NCI-H2107 treated with DMSO at 0.1 percent for 48 hours (cell line): ENCODE results near the gene GALR2.
"Not testable (repeated sequence)": the region's sequence is repeated elsewhere in the genome, so short reads cannot be mapped to it uniquely, and the experiment has no call there.

Experiments used
- DNase-seq: peaks from one replicate; lab custom pipeline; 2025; ENCODE audit not compliant: unreplicated experiment; lab: John Stamatoyannopoulos, UW

GALR2 gene, protein sequence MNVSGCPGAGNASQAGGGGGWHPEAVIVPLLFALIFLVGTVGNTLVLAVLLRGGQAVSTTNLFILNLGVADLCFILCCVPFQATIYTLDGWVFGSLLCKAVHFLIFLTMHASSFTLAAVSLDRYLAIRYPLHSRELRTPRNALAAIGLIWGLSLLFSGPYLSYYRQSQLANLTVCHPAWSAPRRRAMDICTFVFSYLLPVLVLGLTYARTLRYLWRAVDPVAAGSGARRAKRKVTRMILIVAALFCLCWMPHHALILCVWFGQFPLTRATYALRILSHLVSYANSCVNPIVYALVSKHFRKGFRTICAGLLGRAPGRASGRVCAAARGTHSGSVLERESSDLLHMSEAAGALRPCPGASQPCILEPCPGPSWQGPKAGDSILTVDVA

GRCh38 chr17:76074390-76075363, at the start of gene GALR2:
TSS of gene GALR2 (plus strand) at chr17:76074781. CDS start at chr17:76074884, 103 bp downstream.
- no peak for DNase-seq

DNA sequence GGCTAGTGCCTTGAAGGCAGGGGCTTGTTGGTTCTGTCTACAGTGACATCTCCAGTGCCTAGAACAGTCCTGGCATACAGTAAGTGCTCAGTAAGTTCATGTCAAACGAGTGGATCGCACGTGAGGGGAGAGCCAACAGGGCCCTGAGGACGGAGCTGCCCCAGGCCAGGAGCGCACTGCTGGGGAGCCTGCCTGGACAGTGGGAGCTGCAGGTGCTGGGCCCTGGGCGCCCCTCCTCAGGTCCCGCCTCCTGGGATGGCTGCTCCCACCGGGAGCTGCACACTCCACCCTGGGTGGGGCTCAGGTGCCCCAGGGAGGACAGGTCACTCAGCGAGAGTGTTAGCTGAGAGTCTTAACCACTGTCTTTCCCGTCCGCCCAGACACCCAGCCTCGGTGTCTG, 49.3 kb upstream of the GALR2 start:
- no peak for DNase-seq

- no peak for DNase-seq
These were observed 47.8 kb upstream of the GALR2 start for GRCh38 chr17:76026714-76027158.

- DNase-seq: no peak
These were observed 47.3 kb upstream of the GALR2 start, which contains the start of gene EVPL for GRCh38 chr17:76027159-76027839. TSS of gene EVPL (minus strand) at chr17:76027306. CDS start at chr17:76027198, 108 bp downstream.

DNA sequence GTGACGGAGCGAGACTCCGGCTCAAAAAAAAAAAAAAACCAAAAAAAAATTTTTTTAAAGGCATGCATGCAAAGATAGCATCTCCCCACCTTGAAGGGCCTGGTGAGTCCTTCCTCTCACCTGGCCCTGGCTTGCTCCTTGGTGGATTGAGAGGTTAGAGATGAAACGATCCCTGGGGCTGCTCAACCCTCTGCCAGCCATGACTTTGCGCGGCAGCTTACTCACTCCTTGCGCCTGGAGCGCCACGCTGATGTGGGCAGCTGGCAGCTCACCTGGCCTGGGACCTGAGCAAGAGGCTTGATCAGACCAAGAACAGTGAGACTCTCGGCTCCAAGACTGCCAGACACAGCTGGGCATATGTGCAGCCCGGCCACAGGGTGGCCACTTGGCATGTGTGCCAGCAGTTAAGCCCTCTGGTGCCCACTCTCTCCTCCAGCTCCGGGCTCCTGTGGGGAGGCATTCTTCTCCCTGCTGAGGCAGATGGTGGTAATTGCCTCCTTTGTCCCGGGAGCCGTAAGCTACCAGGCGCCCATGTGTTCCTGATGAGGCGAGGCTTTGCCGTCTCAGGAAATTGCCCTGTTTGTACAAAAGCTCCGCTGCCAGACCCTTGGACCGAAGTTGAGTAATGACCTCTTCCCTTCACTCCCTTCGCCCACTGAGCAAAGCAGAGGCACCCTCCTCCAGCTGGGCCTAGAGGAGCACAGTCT, 42.4 kb upstream of the GALR2 start:
- peak; percentile 40 for DNase-seq

DNA sequence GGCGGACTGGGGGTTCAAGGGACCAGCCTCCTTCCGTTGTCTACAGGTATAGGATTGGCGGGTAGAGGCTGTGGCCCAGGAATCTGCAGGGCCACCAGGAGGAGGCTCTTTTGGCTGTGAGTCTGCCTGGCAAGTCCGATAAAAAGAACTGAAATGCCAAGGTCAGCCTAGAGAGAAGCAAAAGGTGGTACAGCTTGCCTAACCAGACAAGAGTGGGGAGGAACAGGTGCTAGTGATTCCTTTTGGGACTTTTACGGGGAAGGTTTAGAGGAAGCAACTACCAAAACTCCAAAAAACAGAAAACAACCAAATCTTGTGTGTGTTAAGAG, 41.8 kb upstream of the GALR2 start:
- DNase-seq: no peak

DNA sequence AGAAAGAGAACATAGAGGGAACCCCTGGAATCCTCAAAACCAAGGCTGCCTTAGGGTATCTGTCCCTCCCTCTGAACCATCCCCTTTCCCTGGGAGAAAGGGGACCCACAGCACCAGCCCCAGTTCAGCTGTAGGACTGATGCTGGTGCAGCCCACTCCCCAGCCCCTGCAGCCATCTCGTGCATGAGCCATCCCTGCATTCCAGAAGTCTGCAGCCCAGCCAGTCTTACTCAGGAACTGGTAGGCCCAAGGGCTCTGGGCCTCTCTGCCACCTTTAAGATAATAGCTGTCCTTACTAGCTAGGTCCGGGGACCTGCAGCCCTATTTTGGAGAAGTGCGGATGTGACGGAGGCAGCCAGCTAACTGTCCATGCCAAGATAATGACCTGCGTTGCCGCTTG, 41.4 kb upstream of the GALR2 start:
- no peak for DNase-seq

DNA sequence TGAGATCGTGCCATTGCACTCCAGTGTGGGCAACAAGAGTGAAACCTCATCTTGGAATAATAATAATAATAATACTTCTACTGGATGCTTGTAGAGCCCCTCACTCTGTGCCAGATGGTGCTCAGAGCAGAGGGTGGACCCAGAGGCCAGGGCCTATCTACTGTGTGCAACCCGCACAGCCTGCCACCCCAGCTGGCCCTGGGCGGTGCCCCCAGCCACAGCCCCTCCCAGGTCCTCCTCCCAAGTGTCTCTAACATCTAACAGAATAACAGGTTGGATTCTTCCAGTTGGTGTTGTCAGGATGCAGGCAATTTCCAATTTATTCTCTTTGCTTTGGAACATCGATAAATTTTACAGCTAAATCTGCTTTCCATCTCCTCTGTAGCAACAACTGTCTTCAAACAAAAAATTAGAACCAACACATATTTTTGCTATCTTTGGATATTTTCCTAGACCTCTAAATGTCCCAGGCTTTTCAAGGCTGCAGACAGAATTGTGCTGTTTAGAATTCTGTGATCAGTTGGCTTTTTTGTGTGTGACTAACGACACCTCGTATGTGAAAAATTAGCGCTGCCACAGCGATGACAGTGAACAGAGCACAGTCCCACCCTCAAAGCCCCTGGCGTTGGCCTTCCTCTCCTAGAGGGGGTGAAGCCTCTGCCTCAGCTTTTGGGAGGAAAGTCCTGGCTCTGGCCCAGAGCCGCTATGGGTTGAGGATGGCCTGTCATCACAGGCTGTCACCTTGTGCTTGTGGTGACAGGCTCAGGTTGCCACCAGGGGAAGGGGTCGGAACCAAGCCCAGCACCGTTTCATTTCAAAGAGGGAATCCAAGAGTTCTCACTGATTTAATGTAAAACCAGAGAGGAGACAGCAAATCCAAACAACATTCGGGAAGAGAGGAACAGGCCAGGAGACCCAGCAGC, 39.9 kb upstream of the GALR2 start:
- DNase-seq: no peak

GRCh38 chr17:76036497-76037261, 37.9 kb upstream of the GALR2 start:
- peak; percentile 51 for DNase-seq

- DNase-seq: no peak
These were observed 36.5 kb upstream of the GALR2 start for GRCh38 chr17:76038050-76038449.

DNA sequence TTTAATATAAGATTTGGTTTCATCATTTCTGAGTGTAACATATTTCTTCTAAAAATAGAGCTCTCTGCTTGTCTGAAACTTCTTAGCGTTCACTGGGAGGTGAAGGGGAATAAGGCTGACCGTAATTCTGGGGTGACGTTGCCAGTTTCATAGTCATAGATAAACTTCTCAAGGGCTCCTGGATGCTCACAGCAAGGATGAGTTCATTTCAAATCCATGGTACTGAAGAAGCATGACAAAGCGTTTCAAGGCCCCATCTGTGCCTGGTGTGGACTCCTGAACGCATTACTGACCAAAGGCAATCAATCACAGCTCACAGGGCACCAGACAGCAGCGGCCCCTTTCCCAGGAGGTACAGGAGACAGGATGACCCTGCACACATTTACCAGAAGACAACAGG, 35.5 kb upstream of the GALR2 start:
- DNase-seq: no peak

DNA sequence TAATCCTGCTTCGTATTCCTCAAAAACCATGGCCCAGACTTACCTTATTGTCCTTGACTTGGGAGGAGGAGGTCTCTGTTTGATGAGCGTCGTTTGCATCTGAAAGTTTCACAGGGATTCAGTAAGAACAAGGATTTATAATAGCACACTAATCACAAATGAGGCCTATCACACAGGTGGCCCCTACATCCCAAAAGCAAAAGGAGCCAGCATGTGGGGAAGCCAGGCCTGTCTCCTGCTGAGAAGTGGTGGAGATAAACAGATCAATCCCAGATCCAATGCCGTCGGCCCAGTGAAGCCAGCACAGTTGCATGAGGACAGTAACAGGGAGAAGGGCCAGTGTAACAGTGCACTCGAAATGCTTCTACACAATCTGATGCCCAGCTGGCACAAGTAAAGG, 34.2 kb upstream of the GALR2 start:
- DNase-seq: no peak

GRCh38 chr17:76042868-76043267, 31.7 kb upstream of the GALR2 start:
- DNase-seq: not testable (repeated sequence)

DNA sequence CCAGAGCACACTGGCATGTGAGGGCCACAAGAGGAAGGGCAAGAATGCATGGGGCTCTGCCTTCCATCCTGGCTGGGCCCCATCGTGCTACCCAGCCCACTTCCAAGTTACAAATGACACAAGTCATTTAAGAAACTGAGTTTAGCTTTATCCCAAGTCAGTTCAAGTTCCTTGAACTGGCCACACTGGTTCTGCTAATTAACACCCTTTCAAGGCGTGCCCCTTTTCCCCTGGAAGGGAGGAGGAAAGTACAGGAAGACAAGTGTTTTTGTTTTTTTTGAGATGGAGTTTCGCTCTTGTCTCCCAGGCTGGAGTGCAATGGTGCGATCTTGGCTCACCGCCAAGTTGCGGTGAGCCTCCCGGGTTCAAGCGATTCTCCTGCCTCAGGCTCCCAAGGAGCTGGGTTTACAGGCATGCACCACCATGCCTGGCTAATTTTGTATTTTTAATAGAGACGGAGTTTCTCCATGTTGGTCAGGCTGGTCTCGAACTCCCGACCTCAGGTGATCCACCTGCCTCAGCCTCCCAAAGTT, 30.0 kb upstream of the GALR2 start:
- DNase-seq: not testable (repeated sequence)

DNA sequence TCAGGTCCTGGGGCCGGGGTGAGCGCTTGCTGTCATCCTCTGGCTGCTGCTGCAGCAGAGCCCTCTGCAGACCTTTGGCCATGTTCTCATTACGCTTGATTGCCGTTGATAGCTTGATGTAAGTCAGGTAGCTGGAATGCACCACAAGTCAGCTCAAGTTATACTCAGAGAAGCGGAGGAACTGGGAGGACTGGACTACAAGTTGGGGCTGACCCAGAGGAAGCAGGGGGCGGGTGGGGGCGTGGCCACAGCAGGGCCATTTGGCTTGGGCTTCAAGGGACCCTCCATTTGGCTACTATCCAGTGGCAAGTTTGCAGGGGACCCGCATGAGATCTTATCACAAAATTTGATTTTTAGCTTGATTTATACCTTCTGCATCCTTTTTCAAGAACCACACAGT, 28.5 kb upstream of the GALR2 start:
- no peak for DNase-seq

DNA sequence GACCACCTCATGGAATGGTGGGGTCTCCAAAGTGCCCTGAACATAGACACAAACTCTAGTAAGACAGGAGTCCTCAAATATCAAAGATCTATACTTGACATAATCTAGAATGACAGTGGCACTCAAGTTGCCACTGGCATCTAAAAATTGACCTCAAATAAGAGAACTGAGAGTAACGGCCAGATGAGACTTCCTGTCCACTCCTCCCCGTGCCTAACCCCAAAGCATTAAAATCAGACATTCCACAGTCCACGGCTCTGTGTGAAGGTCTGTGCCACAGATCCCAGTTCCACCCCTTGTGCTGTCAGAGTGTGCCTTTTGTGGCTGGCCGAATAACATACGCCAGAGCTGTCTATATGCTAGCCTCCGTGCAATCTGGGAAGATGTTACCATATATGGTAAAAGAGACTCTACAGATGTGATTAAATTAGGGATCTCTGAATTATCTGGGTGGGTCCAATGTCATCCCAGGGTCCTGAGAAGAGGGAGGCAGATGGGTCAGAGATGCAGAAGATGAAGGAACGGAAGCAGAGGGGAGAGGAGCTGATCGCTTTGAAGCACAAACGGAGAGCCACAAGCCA, 26.5 kb upstream of the GALR2 start:
- DNase-seq: no peak

DNA sequence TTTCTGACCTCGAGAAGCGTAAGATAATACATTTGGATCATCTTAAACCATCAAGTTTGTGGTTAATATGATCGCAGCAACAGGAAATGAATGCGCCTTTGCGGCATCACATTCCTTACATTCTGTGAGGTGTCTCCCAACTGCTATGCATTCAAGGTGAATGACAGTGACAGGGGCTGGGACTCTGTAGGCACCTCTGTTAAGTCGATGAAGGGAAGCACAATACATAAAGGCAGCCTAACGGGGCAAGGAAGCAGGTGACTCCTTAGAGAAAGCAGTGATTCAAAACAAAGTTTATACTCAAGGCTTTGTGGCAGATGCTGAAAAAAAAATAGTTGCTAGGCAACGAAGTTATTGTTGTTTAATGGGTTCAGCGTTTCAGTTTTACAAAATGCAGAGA, 25.9 kb upstream of the GALR2 start:
- no peak for DNase-seq

- DNase-seq: no peak
These were observed 25.3 kb upstream of the GALR2 start for GRCh38 chr17:76049239-76049638.
